Cardiac muscle cell (in vitro differentiated cells and primary cell): Measurements from ENCODE around the gene LPAR5. TPM values are rescaled to one million over a fixed set of nuclear protein-coding genes. Genes with fewer than 3 reads are reported as not detected.

Experiments used
- DNase-seq, 2 donors: peaks; one replicate each; pipeline versions ENCODE4 v3.0.0 to v3.0.0-alpha.2; 2010 to 2017; ENCODE audit warnings: low read depth in 1 of 2, low spot score in 1 of 2
- H3K27ac ChIP-seq: fragments of 200-600 bp; sonication (generic); 2 replicates; pipeline ENCODE4 v1.5.1; 2016
- H3K27me3 ChIP-seq: fragments of 200-600 bp; sonication (generic); 2 replicates; pipeline ENCODE4 v1.6.0; 2016; ENCODE audit warnings: control low read depth
- H3K36me3 ChIP-seq: fragments of 200-600 bp; sonication (generic); 2 replicates; pipeline ENCODE4 v1.5.1; 2016; ENCODE audit warnings: control low read depth
- H3K4me1 ChIP-seq: fragments of 200-600 bp; sonication (generic); 2 replicates; pipeline ENCODE4 v1.8.1; 2017; ENCODE audit warnings: low read depth, mild to moderate bottlenecking, mixed run types
- H3K4me3 ChIP-seq: fragments of 200-600 bp; sonication (generic); 2 replicates; pipeline ENCODE4 v1.5.1; 2016; ENCODE audit warnings: mild to moderate bottlenecking
- H3K9me3 ChIP-seq: fragments of 200-600 bp; sonication (generic); 2 replicates; pipeline ENCODE4 v1.5.1; 2017; ENCODE audit warnings: low read depth, mild to moderate bottlenecking, control low read depth
- polyA plus RNA-seq: library from polyadenylated mRNA; unstranded; fragments of >200 nt; fragmentation: Nextera tagmentation; extraction: Ambion mirVana; gene quantifications from 2 replicates; pipeline ENCODE4 v1.2.1, GENCODE V29; 2016
- total RNA-seq: library from RNA; depleted of rRNA; stranded (reverse); fragments of >200 nt; gene quantifications from 2 replicates; pipeline ENCODE4 v1.2.3, GENCODE V29; 2016
- TF ChIP-seq, protein P1 (sequence below): IDR thresholded peaks from 2 replicates; pipeline ENCODE4 v1.5.1; 2012; ENCODE audit warnings: low read depth, mild to moderate bottlenecking, low read length

LPAR5 gene
- total RNA-seq (0.07 and 0.71 TPM in 2 replicates), polyA plus RNA-seq (0.10 and 0.78 TPM in 2 replicates)

GRCh38 chr12:6635856-6636531 is at the start of gene LPAR5:
LPAR5 (minus strand) TSS chr12:6635959; CDS start chr12:6621248, 14,711 bp downstream.
- Histone ChIP-seq H3K4me3 (no peak within 1 kb of the TSS), H3K27me3 (no peaks in the 10 kb centered on the region), H3K9me3 (no peaks in the 10 kb centered on the region), H3K4me1 (no peaks in the 10 kb centered on the region), H3K27ac (no peak within 1 kb of the TSS), H3K36me3 (no peaks in the 10 kb centered on the region)
- DNase-seq = no peak
- TF ChIP-seq, protein P1, sequence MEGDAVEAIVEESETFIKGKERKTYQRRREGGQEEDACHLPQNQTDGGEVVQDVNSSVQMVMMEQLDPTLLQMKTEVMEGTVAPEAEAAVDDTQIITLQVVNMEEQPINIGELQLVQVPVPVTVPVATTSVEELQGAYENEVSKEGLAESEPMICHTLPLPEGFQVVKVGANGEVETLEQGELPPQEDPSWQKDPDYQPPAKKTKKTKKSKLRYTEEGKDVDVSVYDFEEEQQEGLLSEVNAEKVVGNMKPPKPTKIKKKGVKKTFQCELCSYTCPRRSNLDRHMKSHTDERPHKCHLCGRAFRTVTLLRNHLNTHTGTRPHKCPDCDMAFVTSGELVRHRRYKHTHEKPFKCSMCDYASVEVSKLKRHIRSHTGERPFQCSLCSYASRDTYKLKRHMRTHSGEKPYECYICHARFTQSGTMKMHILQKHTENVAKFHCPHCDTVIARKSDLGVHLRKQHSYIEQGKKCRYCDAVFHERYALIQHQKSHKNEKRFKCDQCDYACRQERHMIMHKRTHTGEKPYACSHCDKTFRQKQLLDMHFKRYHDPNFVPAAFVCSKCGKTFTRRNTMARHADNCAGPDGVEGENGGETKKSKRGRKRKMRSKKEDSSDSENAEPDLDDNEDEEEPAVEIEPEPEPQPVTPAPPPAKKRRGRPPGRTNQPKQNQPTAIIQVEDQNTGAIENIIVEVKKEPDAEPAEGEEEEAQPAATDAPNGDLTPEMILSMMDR = no peak

- Histone ChIP-seq H3K36me3 (peaks cover 5% of the 10 kb centered on the region), H3K9me3 (no peaks in the 10 kb centered on the region), H3K4me3 (no peak overlapping the region), H3K27me3 (no peaks in the 10 kb centered on the region), H3K4me1 (peaks cover 10% of the 10 kb centered on the region), H3K27ac (no peak overlapping the region)
- TF ChIP-seq, protein P1 = peak; percentile 55
- DNase-seq = peak; percentile 49 to 50
Measured at GRCh38 chr12:6684609-6685008, 48.9 kb upstream of the LPAR5 start.

GRCh38 chr12:6676962-6677361 is 41.2 kb upstream of the LPAR5 start:
- TF ChIP-seq, protein P1 = no peak
- DNase-seq = no peak

GRCh38 chr12:6672143-6672542 is 36.4 kb upstream of the LPAR5 start:
- Histone ChIP-seq H3K4me3 (no peak overlapping the region), H3K36me3 (peaks cover 88% of the 10 kb centered on the region), H3K4me1 (no peaks in the 10 kb centered on the region), H3K9me3 (no peaks in the 10 kb centered on the region), H3K27ac (no peak overlapping the region), H3K27me3 (no peaks in the 10 kb centered on the region)
- TF ChIP-seq, protein P1 = no peak
- DNase-seq = no peak

More at GRCh38 chr12:6676962-6677361, 41.2 kb upstream of the LPAR5 start:
- Histone ChIP-seq H3K4me1 (no peaks in the 10 kb centered on the region), H3K27me3 (no peaks in the 10 kb centered on the region), H3K27ac (no peak overlapping the region), H3K36me3 (peaks cover 63% of the 10 kb centered on the region), H3K9me3 (no peaks in the 10 kb centered on the region), H3K4me3 (no peak overlapping the region)

DNA sequence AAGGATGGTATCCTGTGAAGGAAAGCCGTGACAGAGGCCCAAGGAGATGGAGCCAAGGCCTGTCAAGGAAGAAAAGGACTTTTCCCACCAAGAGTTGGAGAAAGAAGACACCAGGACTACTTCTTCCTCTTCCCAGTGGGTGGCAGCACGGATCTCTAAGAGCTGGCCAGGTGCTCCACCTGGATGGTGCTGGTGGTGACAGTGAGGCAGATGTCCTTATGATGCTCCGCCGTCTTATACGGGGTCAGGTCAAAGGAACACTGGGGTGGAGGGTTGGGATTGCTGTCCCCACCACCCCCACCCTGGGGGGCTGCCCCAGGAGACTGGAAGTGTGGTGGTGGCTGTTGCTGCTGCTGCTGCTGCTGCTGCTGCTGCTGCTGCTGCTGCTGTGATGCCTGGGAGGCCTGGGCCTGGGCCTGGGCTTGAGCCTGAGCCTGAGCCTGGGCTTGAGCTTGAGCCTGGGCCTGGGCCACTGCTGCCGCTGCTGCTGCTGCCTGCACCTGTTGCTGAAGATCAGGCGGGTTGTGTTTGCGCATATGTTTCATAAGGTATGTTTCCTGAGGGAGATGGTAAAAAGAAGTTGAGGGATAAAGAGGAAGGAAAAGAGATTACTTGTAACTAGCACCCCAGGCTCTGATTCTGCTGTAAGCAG is 31.9 kb upstream of the LPAR5 start:
- no peak for DNase-seq
- no peak overlapping the region for H3K27ac ChIP-seq
- no peaks in the 10 kb centered on the region for H3K4me1 ChIP-seq
- H3K27me3 ChIP-seq = no peaks in the 10 kb centered on the region
- TF ChIP-seq, protein P1 = no peak
- no peaks in the 10 kb centered on the region for H3K9me3 ChIP-seq
- no peak overlapping the region for H3K4me3 ChIP-seq
- H3K36me3 ChIP-seq = peaks cover 55% of the 10 kb centered on the region
